ENCODE results near the gene PCDHGA8.
"Not testable (repeated sequence)": the region's sequence is repeated elsewhere in the genome, so short reads cannot be mapped to it uniquely, and the experiment has no call there.

PCDHGA8 gene

GRCh38 chr5:141392429-141393198 lies at the start of gene PCDHGA8:
Gene PCDHGA8, plus strand, starts transcription at chr5:141392633. Its CDS starts 181 bp downstream, at chr5:141392814.
- no peak for DNase-seq (ENCODE audit: low spot score)

- no peak for DNase-seq (ENCODE audit: low spot score)
Observed at GRCh38 chr5:141342773-141343172, 49.7 kb upstream of the PCDHGA8 start.

GRCh38 chr5:141343242-141343952 lies 49.0 kb upstream of the PCDHGA8 start, which contains the start of gene PCDHGA3:
Gene PCDHGA3, plus strand, starts transcription at chr5:141343829. Its CDS starts 205 bp downstream, at chr5:141344034.
- DNase-seq (ENCODE audit: low spot score), result no peak

GRCh38 chr5:141343953-141344463 lies 48.4 kb upstream of the PCDHGA8 start:
- no peak for DNase-seq (ENCODE audit: low spot score)

- DNase-seq (ENCODE audit: low spot score), result no peak
Observed at GRCh38 chr5:141345327-141345726, 47.1 kb upstream of the PCDHGA8 start.

- not testable (repeated sequence) for DNase-seq (ENCODE audit: low spot score)
Observed at GRCh38 chr5:141346017-141346416, 46.4 kb upstream of the PCDHGA8 start.

GRCh38 chr5:141349917-141350619 lies 42.4 kb upstream of the PCDHGA8 start, which contains the start of gene PCDHGB1:
Gene PCDHGB1, plus strand, starts transcription at chr5:141350099. Its CDS starts 162 bp downstream, at chr5:141350261.
- DNase-seq (ENCODE audit: low spot score), result no peak

GRCh38 chr5:141351591-141351990 lies 40.8 kb upstream of the PCDHGA8 start:
- DNase-seq (ENCODE audit: low spot score), result no peak

GRCh38 chr5:141354900-141355469 lies 37.4 kb upstream of the PCDHGA8 start, which contains the start of gene PCDHGA4:
Gene PCDHGA4, plus strand, starts transcription at chr5:141355021. Its CDS starts 87 bp downstream, at chr5:141355108.
- DNase-seq (ENCODE audit: low spot score), result no peak

GRCh38 chr5:141355641-141356040 lies 36.8 kb upstream of the PCDHGA8 start:
- no peak for DNase-seq (ENCODE audit: low spot score)

GRCh38 chr5:141356133-141356532 lies 36.3 kb upstream of the PCDHGA8 start:
- DNase-seq (ENCODE audit: low spot score), result no peak

GRCh38 chr5:141356950-141357349 lies 35.5 kb upstream of the PCDHGA8 start:
- no peak for DNase-seq (ENCODE audit: low spot score)

GRCh38 chr5:141359790-141360426 lies 32.5 kb upstream of the PCDHGA8 start, which contains the start of gene PCDHGB2:
Gene PCDHGB2, plus strand, starts transcription at chr5:141359994. Its CDS starts 142 bp downstream, at chr5:141360136.
- no peak for DNase-seq (ENCODE audit: low spot score)

GRCh38 chr5:141360685-141361084 lies 31.7 kb upstream of the PCDHGA8 start:
- DNase-seq (ENCODE audit: low spot score), result no peak

GRCh38 chr5:141362719-141363118 lies 29.7 kb upstream of the PCDHGA8 start:
- no peak for DNase-seq (ENCODE audit: low spot score)

- DNase-seq (ENCODE audit: low spot score), result no peak
Observed at GRCh38 chr5:141363952-141364660, 28.3 kb upstream of the PCDHGA8 start, which contains the start of gene PCDHGA5. Gene PCDHGA5, plus strand, starts transcription at chr5:141364162. Its CDS starts 169 bp downstream, at chr5:141364331.

GRCh38 chr5:141366016-141366896 lies 26.2 kb upstream of the PCDHGA8 start:
- DNase-seq (ENCODE audit: low spot score), result no peak

GRCh38 chr5:141369994-141370848 lies 22.2 kb upstream of the PCDHGA8 start, which contains the start of gene PCDHGB3:
Gene PCDHGB3, plus strand, starts transcription at chr5:141370242. Its CDS starts 153 bp downstream, at chr5:141370395.
- no peak for DNase-seq (ENCODE audit: low spot score)
